Subcutaneous preadipocyte (primary cell): ENCODE results near the gene MAST4. TPM values are rescaled to one million over a fixed set of nuclear protein-coding genes. Genes with fewer than 3 reads are reported as not detected.

ENCODE experiments used
- total RNA-seq: library from RNA; depleted of rRNA; stranded (reverse); fragments of >200 nt; gene quantifications from 2 replicates; pipeline ENCODE4 v1.2.3, GENCODE V29; 2012

MAST4 gene
- 4.8 and 10.0 TPM in 2 replicates for total RNA-seq

DNA sequence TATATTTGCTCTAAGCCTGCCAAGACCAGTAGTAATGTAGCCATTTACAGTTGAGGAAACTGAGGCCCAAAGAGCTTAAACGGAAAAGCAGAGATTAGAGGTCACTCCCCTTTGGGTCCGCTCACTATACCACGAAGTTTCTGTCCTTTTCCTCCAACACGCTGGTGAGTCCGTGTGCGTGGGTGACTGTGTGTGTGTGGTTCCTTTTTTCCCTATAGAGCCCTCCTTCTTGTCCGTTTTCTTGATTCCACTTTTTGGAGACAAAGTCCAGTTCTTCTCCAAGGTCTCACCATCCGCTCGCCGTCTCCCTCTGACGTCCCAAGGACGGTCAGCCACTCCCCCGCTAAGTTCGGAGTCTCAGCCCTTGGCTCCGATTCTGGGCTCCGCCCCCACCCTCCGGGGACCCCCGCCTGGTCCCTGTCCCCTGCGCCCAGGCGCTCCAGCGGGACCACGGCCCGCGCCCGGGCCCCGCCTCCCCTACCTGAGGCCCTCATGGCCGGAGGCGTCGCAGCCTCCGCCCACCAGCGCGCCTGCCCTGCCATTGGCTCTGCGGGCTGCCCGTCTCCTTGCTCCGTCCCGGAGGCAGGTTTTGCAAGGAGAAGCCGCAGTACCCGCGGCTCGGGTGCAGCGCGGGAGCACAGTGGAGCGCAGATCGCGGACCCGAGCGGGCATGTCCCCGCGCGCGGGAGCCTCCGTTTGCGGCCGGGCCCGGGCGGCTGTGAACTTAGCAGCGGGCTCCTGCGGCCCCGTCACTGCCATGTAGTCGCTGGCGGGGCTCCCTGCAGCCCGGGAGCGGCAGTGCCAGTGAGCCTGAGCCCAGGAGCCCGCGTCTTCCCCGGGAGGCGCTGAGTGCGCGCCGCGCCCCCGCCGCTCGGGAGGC is at the start of gene MAST4:
MAST4 (plus strand) TSS at position 638 of the 880 bp plus-strand sequence. CDS start 263 bp downstream, outside the sequence.

DNA sequence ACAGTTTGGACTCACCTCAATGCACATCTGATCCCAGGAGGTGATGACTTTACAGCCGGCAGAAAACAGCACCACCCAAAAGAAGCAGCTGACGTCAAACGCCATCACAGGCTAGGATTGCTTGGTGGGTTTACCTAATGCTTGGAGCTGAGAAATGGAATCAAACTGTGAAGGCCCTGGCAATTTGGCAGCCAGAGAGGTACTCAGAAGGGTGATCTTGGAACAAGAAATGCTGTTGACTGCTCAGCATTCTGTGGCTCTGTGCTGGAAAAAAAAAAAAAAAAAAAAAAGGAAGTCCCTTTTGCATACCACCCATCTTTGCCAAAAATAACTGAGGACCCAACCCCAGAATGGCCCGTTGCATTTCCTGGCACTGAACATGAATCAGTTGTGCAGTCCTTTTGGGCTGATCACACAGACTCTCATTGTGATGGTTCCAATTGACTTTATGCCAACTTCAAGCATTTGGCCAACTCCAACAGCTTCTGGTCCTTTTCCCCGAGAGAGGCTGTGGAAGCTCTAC is 600.4 kb downstream of the MAST4 start, which contains the start of gene CD180:
CD180 (minus strand) TSS at position 263 of the 523 bp plus-strand sequence; CDS start at position 105, 158 bp downstream.

